WERI-Rb-1 (cell line): ENCODE data around the gene PKNOX1.
A peak's percentile ranks its signal among the peaks of the same experiment; 100 is the strongest.
"Not testable (repeated sequence)": the region's sequence is repeated elsewhere in the genome, so short reads cannot be mapped to it uniquely, and the experiment has no call there.

Experiments used
- DNase-seq: peaks from one replicate; pipeline ENCODE4 v3.0.0-alpha.2; 2020
- H3K27ac ChIP-seq: fragments of 250-450 bp; sonication (Bioruptor Pico); 2 replicates; pipeline ENCODE4 v1.5.1; 2020; ENCODE audit warnings: mild to moderate bottlenecking, moderate library complexity
- H3K27me3 ChIP-seq: fragments of 250-450 bp; sonication (Bioruptor Pico); 2 replicates; pipeline ENCODE4 v1.5.1; 2021; ENCODE audit warnings: mild to moderate bottlenecking, low read depth, moderate library complexity; ENCODE audit not compliant: insufficient read depth, severe bottlenecking
- H3K36me3 ChIP-seq: fragments of 250-450 bp; sonication (Bioruptor Pico); 2 replicates; pipeline ENCODE4 v1.5.1; 2020; ENCODE audit warnings: mild to moderate bottlenecking, moderate library complexity
- H3K4me3 ChIP-seq: 2 replicates; pipeline ENCODE4 v1.5.1; 2011; ENCODE audit warnings: low read depth, mild to moderate bottlenecking, control low read depth, low read length
- H3K9me3 ChIP-seq: fragments of 250-450 bp; sonication (Bioruptor Pico); 2 replicates; pipeline ENCODE4 v1.5.1; 2021; ENCODE audit warnings: mild to moderate bottlenecking, moderate library complexity; ENCODE audit not compliant: severe bottlenecking

Gene PKNOX1

DNA sequence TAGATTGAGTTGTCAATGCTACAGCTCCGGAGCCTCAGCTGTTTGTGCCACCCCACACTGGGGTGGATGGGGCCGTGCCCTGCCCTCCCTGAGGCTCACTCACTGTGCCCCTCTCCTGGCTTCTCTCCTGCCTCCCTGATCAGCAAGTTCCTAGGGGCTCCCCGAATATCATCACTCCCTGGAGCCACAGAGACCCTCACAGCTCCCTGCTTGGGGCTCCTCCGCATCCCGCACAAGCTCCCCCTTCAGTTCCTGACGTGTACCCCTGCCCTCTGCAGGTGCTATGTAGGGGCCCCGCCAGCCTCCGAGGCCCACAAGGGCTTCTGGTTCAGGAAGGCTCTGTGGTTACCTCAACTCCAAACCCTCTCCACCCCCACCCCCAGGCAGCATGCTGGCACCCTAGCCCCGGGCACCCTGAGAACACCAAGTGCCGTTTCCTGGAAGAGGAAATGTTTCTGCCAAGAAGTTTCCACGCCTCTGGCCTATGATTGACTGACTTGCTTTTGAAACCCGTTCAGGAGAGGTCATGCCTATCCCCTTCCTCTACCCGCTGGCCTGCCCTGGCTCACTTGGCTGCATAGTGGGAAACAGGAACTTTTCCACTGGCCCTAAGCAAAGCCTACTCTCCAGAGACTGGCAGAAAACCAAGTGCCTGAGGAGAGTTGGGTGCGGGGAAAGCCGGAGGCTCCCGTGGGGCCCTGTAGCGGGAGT lies 71.0 kb downstream of the PKNOX1 start:
- H3K36me3 ChIP-seq, DNase-seq, H3K27me3 ChIP-seq, H3K27ac ChIP-seq, H3K9me3 ChIP-seq, H3K4me3 ChIP-seq: not testable (repeated sequence)

DNA sequence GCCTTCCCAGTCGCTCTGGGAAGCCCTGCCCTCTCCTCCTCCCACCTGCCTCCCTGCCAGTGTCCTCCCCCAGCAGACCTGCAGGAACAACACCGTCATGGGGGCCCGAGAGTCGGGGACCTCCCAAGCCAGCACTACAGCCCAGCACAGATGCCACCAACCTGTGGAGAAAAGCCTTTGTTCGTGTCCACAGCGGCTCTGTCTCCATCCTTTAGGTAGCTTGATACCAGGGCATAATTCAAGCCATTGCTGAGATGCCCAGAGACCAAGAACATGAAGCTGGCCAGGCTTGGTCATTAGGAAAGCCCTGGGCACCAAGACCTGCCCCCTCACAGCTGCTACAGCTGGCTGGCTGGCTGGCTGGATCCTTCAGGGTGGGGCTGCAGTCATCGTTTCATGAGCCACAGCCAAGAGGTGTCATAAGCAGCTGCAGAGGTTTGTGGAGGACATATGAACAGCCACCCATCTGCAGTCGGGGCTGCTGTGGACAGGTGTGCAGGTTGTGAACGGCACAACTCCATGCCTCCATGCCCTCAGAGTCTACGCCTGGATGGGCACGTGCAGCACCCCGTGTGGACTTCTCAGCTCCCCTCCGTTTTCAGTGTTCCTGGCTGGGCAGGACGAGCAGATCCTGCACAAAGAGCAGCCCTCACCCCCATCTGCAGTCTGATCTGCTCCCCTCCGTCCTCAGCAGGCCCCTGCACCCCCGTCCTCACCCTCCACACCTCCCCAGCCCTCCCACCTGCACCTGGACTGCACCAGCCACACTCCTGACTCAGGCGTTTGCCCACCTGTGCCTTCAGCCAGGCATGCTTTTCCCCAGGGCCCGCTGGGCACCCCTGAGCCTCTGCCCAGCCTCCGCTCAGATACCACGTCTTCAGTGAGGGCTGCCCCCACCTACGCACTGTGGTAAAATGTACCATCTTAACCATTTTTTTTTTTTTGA lies 71.8 kb downstream of the PKNOX1 start:
- H3K36me3 ChIP-seq, H3K27me3 ChIP-seq, DNase-seq, H3K4me3 ChIP-seq, H3K9me3 ChIP-seq, H3K27ac ChIP-seq: not testable (repeated sequence)

DNA sequence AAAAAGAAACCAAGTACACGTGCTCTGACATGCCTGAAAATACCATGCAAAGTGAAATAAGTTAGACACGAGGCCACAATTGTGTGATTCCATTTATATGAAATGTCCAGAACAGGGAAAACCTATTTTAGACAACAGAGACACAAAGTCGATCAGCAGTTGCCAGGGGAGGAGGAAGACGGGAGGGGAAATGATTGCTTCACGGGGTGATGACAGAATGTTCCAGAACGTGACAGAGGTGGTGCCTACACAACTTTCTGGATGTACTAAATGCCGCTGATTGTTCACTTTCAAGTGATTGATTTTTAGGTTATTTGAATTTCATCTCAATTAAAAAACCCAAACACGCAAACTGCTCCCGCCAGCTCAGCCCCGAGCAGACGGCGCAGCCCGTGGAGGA lies 78.8 kb downstream of the PKNOX1 start:
- H3K4me3 ChIP-seq, H3K27me3 ChIP-seq, H3K27ac ChIP-seq, H3K36me3 ChIP-seq, H3K9me3 ChIP-seq, DNase-seq: not testable (repeated sequence)

DNA sequence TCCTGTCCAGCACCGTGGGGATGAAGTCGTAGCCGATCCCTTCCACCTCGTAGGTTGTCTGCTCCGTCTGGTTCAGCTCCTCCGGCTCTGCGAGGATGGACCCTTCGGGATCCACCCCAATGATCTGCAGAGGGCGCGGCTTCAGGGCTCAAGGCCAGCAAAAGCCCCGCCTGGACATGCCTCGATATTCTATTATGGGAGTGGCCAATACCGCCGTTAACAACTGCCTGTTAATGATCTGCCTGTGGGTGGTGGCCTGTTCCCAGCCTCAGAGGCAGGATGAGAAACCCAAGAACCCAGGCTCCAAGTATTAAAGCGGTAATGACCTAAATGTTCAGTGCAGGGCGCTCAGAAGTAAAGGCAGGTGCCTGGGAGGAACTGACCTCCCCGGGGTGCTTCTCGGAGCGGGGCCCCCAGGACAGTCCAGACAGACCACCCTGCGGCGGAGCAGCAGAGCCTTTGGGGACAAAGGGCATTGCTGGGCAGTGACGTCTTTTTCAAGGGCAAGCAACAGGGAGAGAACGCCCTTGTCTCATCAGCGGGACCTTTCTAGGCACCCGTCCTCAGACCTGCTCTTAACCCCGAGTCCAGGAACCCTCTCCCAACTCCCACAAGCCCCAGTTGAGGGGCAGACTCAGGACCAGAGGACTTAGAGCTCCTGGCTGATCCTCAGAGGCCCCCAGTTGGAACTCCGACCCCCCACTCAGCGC lies 88.7 kb downstream of the PKNOX1 start:
- not testable (repeated sequence) for H3K9me3 ChIP-seq, H3K36me3 ChIP-seq, H3K4me3 ChIP-seq, H3K27ac ChIP-seq, H3K27me3 ChIP-seq
- DNase-seq, result peak; percentile 0

DNA sequence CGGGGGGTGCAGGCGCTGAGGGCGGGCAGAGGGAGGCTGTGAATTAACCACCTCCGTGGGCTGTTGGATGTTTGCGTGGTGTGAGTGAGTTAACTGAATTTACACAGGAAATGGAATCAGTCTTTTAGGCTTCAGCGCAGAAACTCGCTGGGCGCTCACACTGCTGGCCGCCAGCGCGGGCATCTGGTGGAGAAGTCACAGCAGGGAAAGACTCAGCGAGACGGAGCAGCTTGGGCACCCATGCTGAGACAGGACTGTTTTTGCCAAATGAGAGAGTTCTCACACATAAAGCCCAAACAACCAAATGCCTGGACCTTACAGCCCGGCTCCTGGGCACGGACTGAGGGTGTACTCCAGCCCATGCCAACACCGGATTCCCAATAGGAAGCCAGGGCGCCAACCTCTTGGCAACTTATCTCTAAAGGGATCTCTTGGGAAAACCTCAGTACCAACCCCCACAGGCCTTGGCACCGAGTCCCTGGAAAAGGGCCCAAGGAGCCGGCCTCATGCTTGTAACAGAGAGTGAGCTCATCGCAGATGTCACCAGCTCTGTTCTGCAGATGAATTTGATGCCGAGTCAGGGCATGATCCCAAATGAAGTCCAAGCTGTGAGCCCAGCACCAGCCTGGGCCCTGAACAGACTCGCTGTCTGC lies 90.0 kb downstream of the PKNOX1 start:
- not testable (repeated sequence) for H3K9me3 ChIP-seq, H3K27ac ChIP-seq, H3K36me3 ChIP-seq, DNase-seq, H3K27me3 ChIP-seq, H3K4me3 ChIP-seq

DNA sequence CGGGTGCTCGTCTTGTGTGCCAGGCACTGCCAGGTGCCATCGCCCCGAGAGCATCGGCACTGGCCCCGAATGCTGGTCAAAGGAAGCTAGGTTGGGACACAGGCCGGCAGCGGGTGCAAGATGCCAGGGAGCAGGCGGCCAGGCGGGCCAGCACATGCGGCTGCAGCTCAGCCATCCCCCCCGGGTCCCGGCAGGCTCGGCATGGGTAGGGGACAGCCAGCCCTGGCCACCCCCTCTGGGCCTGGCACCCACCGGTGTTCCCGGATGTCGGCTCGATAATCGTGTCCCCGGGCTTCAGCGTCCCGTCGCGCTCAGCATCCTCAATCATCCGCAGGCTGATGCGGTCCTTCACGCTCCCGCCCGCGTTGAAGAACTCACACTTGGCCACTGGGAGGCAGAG lies 91.6 kb downstream of the PKNOX1 start:
- not testable (repeated sequence) for H3K4me3 ChIP-seq, H3K27me3 ChIP-seq, H3K9me3 ChIP-seq, H3K27ac ChIP-seq, H3K36me3 ChIP-seq
- peak; percentile 1 for DNase-seq

DNA sequence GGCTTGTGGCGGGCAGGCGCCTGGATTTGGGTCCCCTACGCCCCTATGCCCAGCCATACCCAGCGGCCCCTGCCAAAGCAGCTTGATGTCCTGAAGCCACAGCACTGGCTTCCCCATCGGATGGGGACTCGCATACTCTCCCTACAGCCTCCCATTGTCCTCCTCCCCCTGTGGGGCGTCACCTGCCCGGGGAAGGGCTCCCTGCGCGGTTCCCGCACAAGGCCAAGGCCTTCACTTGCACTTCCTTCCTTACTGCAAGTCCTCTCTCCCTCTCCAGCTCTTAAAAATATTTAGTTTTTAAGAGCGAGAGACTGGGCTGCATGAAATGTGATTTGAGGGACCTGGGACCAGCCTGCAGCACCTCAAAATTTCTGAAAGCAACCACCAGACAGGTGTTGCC lies 92.3 kb downstream of the PKNOX1 start:
- not testable (repeated sequence) for H3K27ac ChIP-seq, DNase-seq, H3K9me3 ChIP-seq, H3K27me3 ChIP-seq, H3K4me3 ChIP-seq, H3K36me3 ChIP-seq

DNA sequence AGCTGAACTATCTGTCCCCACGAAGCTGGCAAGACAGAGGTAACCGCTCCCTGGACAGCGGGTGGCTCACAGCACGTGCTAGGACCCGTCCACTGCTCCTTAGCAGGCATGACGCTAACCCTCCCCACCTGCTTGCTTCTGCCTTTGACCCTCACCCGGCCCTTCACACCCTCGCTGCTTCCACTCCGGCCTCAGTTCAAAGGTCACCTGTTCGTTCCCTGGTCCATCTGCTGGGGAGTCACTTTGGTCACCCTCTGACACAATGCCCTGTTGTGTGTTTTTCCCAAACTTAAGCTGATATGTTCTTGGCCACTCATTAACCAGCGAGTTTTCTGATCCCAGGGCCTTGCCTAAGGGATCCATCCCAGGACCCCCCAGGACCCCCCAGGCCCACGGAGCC lies 93.7 kb downstream of the PKNOX1 start:
- H3K36me3 ChIP-seq, result not testable (repeated sequence)

DNA sequence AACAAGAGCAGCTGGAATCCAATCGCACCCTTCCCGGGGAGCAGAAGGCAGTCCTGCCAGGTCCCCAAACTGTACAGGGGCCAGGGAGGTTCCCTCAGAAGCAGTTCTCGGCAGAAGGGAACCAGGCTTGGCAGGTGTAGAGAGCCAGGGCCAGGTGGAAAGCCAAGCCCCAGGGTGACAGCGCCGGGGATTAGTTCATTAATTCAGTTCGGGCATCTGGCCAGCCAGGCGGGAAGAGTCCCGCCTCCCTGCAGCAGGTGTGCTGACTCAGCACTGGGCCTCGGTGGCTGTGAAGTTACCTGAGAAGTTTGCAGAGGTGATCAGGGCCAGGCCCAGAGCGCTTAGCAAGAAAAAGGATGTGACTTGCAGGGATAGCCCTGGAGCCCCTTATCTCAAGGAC lies 95.3 kb downstream of the PKNOX1 start:
- H3K9me3 ChIP-seq, DNase-seq, H3K36me3 ChIP-seq, H3K27ac ChIP-seq, H3K4me3 ChIP-seq, H3K27me3 ChIP-seq: not testable (repeated sequence)

More for the DNA sequence above, 93.7 kb downstream of the PKNOX1 start:
- H3K27me3 ChIP-seq, DNase-seq, H3K27ac ChIP-seq, H3K4me3 ChIP-seq, H3K9me3 ChIP-seq: not testable (repeated sequence)

DNA sequence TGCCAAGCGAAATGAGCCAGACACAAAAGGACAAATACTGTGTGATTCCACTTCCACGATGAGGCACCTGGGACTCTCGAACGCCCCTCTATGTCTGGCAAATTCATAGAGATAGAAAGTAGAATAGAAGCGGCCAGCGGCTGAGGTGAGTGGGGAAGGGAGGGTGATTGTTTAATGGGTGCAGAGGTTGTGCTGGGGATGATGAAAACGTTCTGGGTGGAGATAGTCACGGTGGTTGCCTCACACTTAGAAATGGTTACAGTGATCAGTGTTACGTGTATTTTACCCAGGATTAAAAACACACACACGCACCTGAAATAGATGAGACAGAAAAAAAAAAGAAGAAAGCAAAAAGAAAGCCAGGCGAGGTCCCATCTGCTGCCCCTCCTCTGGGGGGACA lies 98.4 kb downstream of the PKNOX1 start:
- not testable (repeated sequence) for H3K27me3 ChIP-seq, H3K4me3 ChIP-seq, H3K9me3 ChIP-seq, DNase-seq, H3K36me3 ChIP-seq, H3K27ac ChIP-seq

DNA sequence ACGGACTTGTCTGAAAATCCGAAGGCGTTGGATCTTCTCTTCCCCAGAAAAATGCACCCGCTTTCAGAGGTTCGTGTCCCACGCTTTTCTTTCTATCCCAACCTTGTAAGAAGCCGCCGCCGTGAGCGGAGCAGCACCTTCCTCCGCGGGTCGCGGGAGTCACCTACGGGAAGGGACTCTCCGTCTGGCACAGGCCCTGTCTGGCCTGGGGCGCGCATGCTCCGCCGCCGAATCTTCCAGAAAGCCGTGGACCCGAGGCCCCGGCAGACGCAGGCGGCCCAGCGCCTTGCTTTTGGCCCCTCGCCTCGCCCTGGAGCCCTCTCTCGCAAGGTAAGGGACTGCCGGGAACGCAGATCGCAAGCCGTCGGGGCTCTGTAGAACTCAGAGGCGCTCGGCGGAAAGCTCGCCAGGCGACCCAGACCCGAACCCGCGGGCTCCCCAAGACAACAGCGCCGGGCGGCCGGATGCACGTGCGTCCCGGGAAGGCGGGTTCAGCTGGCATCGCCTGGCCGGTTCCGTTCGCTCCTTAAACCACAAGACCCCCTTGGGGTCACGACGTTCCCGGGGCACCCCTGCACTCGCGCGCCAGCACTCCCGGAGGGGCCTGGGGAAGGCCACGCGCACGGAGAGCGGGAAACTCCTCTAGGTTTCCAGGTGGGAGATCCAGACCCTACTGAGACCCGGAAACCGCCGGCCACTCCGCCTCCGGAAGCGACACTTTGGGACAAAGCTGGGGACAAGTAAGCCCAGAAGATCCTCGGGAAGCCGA lies 100.2 kb downstream of the PKNOX1 start:
- H3K27me3 ChIP-seq, H3K9me3 ChIP-seq, H3K27ac ChIP-seq, H3K4me3 ChIP-seq, DNase-seq, H3K36me3 ChIP-seq: not testable (repeated sequence)

DNA sequence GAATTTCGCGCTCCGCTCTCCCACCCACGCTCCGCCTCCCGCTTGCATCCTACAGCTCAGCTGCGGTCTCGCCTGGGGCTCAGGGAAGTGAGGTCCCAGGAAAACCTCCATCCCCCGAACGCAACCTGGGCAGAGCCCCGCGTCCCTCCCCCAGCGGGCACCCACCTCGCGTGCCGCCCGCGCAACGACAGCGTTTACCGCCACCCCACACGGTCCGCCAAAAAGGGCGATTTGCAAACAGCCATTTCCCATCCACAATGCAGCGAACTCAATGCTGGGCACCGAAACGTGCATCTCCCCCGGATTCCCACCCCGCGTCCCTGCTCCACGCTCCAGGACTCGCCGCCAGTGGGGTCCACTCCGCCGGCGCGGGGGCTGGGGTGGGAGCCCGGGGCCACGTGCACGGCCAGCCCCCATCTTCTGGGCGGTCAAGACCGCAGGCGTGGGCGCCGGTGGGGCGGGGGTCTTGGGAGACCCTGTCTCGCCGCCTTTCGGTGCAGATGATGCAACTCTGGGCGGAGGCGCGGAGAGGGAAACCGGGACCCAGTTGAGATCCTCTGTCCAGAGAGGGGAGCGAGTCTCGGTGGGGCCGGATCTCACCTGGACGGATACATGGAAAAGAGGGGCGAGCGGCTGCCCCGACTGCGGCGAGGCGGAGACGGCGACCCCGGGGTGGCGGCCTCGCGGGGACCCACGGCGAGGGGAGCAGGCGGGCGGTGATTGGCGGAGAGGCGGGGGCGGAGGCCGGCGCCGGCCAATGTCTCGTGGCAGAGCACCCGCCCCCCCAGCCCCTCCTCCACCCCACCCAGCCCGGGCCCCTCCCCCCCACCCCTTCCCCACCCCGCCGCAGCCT lies 101.0 kb downstream of the PKNOX1 start, which contains the start of gene CBS:
CBS (minus strand) TSS at position 666 of the 853 bp plus-strand sequence. CDS start 3,642 bp downstream, outside the sequence.
- not testable (repeated sequence) for H3K27ac ChIP-seq, H3K36me3 ChIP-seq
- peak within 1 kb of the TSS; percentile 21; the same call in 1 of the 2 replicates for H3K4me3 ChIP-seq

More for the DNA sequence above, 101.0 kb downstream of the PKNOX1 start, which contains the start of gene CBS:
- H3K9me3 ChIP-seq, H3K27me3 ChIP-seq, DNase-seq: not testable (repeated sequence)
